H1 (cell line): ENCODE data around the gene PRPF39. TPM values are rescaled to one million over a fixed set of nuclear protein-coding genes. Genes with fewer than 3 reads are reported as not detected.

Experiments
- FOSL1 ChIP-seq: IDR thresholded peaks from 2 replicates; pipeline ENCODE4 v1.6.1; 2011; ENCODE audit warnings: mild to moderate bottlenecking, low read depth, low read length, moderate library complexity; ENCODE audit not compliant: insufficient read depth
- polyA plus RNA-seq, 7 experiments: library from polyadenylated mRNA; depleted of rRNA in 3 of 7; stranded (reverse) in 5 of 7; unstranded in 2 of 7; fragments of >200 nt in 5 of 7; fragments of 200-250 nt in 2 of 7; gene quantifications; 1 replicate in 5 of 7; 2 replicates in 1 of 7; 4 replicates in 1 of 7; pipeline versions ENCODE4 v1.2.1 to v1.2.3, GENCODE V29; 2011 to 2013; ENCODE audit warnings: missing spikeins in 2 of 7, mixed read lengths in 2 of 7
- total RNA-seq: library from RNA; stranded (reverse); fragmentation: NEBNext Ultra II Directional; extraction: Animal tissue kit (Norgen Biotek cat#: 25700); gene quantifications from 2 replicates; pipeline ENCODE4 v1.2.1, GENCODE V29; 2021

The PRPF39 gene
- total and polyA plus RNA-seq, 2 of the 8 experiments (the other 6 are each of a cell fraction or from before 2014, with no cell fraction given): 22.4 to 43.3 TPM

DNA sequence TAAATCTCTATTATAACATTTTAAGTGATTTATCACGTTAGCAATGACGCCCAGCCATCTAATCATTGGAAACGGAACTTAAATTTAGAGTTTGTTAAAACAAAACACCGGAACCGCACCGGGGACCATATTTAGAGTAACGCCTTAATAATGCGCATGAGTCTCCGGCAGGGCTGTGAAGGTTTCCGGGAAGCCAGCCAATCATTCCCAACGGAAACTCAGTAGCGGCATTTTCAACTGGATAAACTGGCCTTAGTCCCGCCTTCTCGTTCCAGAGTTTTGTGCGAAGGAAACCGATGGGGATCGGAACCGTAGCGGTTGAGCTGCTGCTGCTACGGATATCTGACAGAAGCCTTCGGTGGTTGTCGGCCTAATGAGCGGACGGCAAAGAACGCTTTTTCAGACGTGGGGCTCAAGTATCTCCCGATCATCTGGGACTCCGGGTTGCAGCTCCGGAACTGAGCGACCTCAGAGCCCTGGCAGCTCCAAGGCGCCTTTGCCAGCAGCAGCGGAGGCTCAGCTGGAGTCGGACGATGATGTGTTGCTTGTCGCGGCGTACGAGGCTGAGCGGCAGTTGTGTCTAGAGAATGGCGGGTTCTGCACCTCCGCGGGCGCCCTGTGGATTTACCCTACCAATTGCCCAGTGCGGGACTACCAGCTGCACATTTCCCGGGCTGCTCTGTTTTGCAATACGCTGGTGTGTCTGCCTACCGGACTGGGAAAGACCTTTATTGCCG, 51.9 kb downstream of the PRPF39 start, which contains the start of gene FANCM (continued):
- TF ChIP-seq FOSL1: no peak
- TF ChIP-seq, all 59 proteins: peak for 19
